ENCODE measurements around the gene CD9.

CD9 gene

DNA sequence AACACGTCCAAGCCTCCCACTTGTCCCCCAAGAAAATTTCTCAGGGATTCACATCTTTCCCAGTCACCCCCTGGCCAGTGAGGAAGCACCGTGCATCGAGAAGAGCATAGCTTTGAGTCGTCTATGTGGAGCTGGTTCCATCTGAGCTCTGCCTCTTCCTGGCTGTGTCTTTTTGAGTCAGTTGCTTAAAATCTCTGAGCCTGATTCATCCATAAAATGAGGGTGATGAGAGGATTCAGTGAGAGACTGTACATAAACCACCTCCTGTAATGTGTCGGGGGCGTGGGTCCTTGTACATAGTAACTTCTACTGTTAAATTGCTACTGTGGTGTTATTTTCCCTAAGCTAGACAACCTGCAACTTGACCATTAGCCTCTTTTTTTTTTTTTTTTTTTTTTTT is 13.8 kb downstream of the CD9 start:
- TF ChIP-seq, protein P1, sequence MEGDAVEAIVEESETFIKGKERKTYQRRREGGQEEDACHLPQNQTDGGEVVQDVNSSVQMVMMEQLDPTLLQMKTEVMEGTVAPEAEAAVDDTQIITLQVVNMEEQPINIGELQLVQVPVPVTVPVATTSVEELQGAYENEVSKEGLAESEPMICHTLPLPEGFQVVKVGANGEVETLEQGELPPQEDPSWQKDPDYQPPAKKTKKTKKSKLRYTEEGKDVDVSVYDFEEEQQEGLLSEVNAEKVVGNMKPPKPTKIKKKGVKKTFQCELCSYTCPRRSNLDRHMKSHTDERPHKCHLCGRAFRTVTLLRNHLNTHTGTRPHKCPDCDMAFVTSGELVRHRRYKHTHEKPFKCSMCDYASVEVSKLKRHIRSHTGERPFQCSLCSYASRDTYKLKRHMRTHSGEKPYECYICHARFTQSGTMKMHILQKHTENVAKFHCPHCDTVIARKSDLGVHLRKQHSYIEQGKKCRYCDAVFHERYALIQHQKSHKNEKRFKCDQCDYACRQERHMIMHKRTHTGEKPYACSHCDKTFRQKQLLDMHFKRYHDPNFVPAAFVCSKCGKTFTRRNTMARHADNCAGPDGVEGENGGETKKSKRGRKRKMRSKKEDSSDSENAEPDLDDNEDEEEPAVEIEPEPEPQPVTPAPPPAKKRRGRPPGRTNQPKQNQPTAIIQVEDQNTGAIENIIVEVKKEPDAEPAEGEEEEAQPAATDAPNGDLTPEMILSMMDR (IDR thresholded peaks at IDR 0.05; ENCODE audit: extremely low read depth, missing control alignments), result no peak
- no peak for DNase-seq (ENCODE audit: low spot score)

GRCh38 chr12:6214633-6215032 is 14.4 kb downstream of the CD9 start:
- no peak for DNase-seq (ENCODE audit: low spot score)
- TF ChIP-seq, protein P1 (IDR thresholded peaks at IDR 0.05; ENCODE audit: extremely low read depth, missing control alignments), result no peak

GRCh38 chr12:6215120-6215807 is 15.1 kb downstream of the CD9 start:
- no peak for DNase-seq (ENCODE audit: low spot score)
- TF ChIP-seq, protein P1 (IDR thresholded peaks at IDR 0.05; ENCODE audit: extremely low read depth, missing control alignments), result no peak

DNA sequence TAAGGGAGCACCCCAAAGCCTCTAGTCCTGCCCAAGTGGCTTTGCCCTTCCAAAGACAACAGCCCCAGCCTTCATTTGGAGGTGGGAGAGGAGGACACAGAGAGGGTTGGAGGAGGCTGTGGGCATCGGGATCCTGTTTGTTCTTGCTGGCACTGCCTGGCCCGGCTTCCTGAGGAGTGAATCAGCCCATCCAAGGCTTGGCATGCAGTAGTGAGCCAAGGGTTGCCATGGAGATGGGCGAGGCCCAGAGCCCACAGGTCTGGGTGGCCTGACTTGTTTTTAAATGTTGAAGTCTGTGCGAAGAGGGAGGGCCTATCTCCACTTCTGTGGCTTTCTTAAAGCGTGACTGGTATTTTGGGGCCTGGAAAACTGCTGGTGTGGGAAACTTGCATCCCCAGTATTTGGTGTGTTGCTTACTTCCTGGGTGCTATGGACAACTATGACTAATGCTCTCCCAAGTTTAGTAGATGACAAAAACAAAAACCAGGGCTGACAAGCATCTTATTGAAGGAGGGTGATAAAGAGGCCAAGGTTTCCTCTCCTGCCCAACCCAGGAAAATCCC is 15.8 kb downstream of the CD9 start:
- DNase-seq (ENCODE audit: low spot score), result no peak
- TF ChIP-seq, protein P1 (IDR thresholded peaks at IDR 0.05; ENCODE audit: extremely low read depth, missing control alignments), result no peak

- TF ChIP-seq, protein P1 (IDR thresholded peaks at IDR 0.05; ENCODE audit: extremely low read depth, missing control alignments), result no peak
- DNase-seq (ENCODE audit: low spot score), result no peak
Measured at GRCh38 chr12:6216581-6216980, 16.4 kb downstream of the CD9 start.

- TF ChIP-seq, protein P1 (IDR thresholded peaks at IDR 0.05; ENCODE audit: extremely low read depth, missing control alignments), result no peak
- no peak for DNase-seq (ENCODE audit: low spot score)
Measured at GRCh38 chr12:6218347-6218925, 18.2 kb downstream of the CD9 start.

DNA sequence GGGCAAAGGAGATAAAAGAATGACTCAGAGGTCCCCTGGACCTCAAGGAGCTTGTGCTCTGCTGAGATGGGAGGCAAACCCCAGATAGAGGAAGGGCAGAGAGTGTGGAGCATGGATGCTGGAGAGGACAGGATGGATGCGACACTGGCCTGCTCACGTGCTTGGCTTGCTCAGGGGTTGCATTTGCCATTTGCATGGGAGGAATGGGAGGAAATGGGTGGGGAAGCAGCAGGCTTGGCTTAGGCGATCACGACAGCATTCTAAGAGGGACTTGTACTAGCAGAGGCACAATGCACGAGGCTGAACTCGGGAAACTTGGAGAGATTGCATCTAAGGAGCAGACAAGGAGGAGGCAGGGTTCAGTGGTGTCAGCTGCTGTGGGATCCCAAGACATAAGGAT is 19.8 kb downstream of the CD9 start:
- no peak for DNase-seq (ENCODE audit: low spot score)
- TF ChIP-seq, protein P1 (IDR thresholded peaks at IDR 0.05; ENCODE audit: extremely low read depth, missing control alignments), result no peak

Data from GM20000 (cell line).